WTC11 (cell line): ENCODE measurements around the gene AIFM1. TPM values are rescaled to one million over a fixed set of nuclear protein-coding genes. Genes with fewer than 3 reads are reported as not detected.

Experiments
- ATAC-seq: fragments of 200-7000 bp; cut with Tn5 transposase; 2 replicates; pipeline ENCODE4 v1.10.0; 2021; ENCODE audit warnings: mild to moderate bottlenecking, moderate library complexity
- CTCF ChIA-PET: fragments of 300-600 bp; sonication (Branson Sonifier 250); formaldehyde crosslinking; loops from one replicate; lab custom pipeline; 2021; ENCODE audit warnings: antibody characterized with exemption; lab: Charles Lee
- POLR2A ChIA-PET: fragments of 350-600 bp; sonication (Branson Sonifier 250); formaldehyde crosslinking; loops from one replicate; lab custom pipeline; 2021; ENCODE audit warnings: antibody characterized with exemption; lab: Charles Lee
- DNase-seq: peaks from one replicate; pipeline ENCODE4 v3.0.0; 2021; ENCODE audit warnings: low spot score
- H3K27ac Mint-ChIP-seq: 2 replicates; pipeline ENCODE4 v1.8.0; 2021; ENCODE audit warnings: mixed read lengths
- H3K27me3 Mint-ChIP-seq: 2 replicates; pipeline ENCODE4 v1.8.0; 2021; ENCODE audit warnings: low read depth, mild to moderate bottlenecking, moderate library complexity, mixed read lengths
- H3K36me3 Mint-ChIP-seq: 2 replicates; pipeline ENCODE4 v1.8.0; 2021; ENCODE audit warnings: mixed read lengths
- H3K4me1 Mint-ChIP-seq: 2 replicates; pipeline ENCODE4 v1.8.0; 2022; ENCODE audit warnings: mixed read lengths
- H3K4me3 Mint-ChIP-seq: 2 replicates; pipeline ENCODE4 v1.8.0; 2021; ENCODE audit warnings: mild to moderate bottlenecking, moderate library complexity, mixed read lengths
- H3K9me3 Mint-ChIP-seq: 2 replicates; pipeline ENCODE4 v1.8.0; 2021; ENCODE audit warnings: mixed read lengths
- AFF4 ChIP-seq: sonication (generic); formaldehyde crosslinking; IDR thresholded peaks from 2 replicates; pipeline ENCODE4 v1.8.1; 2023; ENCODE audit warnings: mild to moderate bottlenecking, missing genetic modification reagents, borderline replicate concordance
- ATF6 ChIP-seq: sonication (generic); formaldehyde crosslinking; IDR thresholded peaks from 2 replicates; pipeline ENCODE4 v1.8.1; 2023; ENCODE audit warnings: mild to moderate bottlenecking, missing genetic modification reagents
- CREM ChIP-seq: sonication (generic); formaldehyde crosslinking; IDR thresholded peaks from 2 replicates; pipeline ENCODE4 v1.8.1; 2022; ENCODE audit warnings: mild to moderate bottlenecking, missing genetic modification reagents, moderate library complexity
- ERG ChIP-seq: fragments of 250-450 bp; sonication (Bioruptor Pico); IDR thresholded peaks from 2 replicates; pipeline ENCODE4 v1.8.0; 2021; ENCODE audit warnings: mild to moderate bottlenecking
- ESRRA ChIP-seq: sonication (generic); formaldehyde crosslinking; IDR thresholded peaks from 2 replicates; pipeline ENCODE4 v1.8.1; 2022; ENCODE audit warnings: mild to moderate bottlenecking, missing genetic modification reagents, borderline replicate concordance
- ETV6 ChIP-seq: sonication (generic); formaldehyde crosslinking; IDR thresholded peaks from 2 replicates; pipeline ENCODE4 v1.8.1; 2022; ENCODE audit warnings: mild to moderate bottlenecking, missing genetic modification reagents
- FOXP1 ChIP-seq: sonication (generic); formaldehyde crosslinking; IDR thresholded peaks from 2 replicates; pipeline ENCODE4 v1.8.0; 2022; ENCODE audit warnings: missing genetic modification reagents, mild to moderate bottlenecking, moderate library complexity, borderline replicate concordance
- NR3C1 ChIP-seq: sonication (generic); formaldehyde crosslinking; conservative IDR thresholded peaks from 2 replicates; pipeline ENCODE4 v1.8.1; 2023; ENCODE audit warnings: low read depth, mild to moderate bottlenecking, missing genetic modification reagents
- PRRX2 ChIP-seq: fragments of 250-450 bp; sonication (Bioruptor Pico); IDR thresholded peaks from 2 replicates; pipeline ENCODE4 v1.8.0; 2021; ENCODE audit warnings: mild to moderate bottlenecking
- SMAD4 ChIP-seq: sonication (generic); formaldehyde crosslinking; IDR thresholded peaks from 2 replicates; pipeline ENCODE4 v1.8.0; 2022; ENCODE audit warnings: mild to moderate bottlenecking, missing genetic modification reagents
- TP53 ChIP-seq: sonication (generic); formaldehyde crosslinking; IDR thresholded peaks from 2 replicates; pipeline ENCODE4 v1.8.1; 2023; ENCODE audit warnings: mild to moderate bottlenecking, missing genetic modification reagents
- ZNF396 ChIP-seq: fragments of 250-450 bp; sonication (Bioruptor Pico); IDR thresholded peaks from 2 replicates; pipeline ENCODE4 v1.8.0; 2021; ENCODE audit warnings: mild to moderate bottlenecking, moderate library complexity, borderline replicate concordance
- ZNF671 ChIP-seq: fragments of 250-450 bp; sonication (Bioruptor Pico); IDR thresholded peaks from 2 replicates; pipeline ENCODE4 v1.8.0; 2021; ENCODE audit warnings: mild to moderate bottlenecking
- total RNA-seq: library from RNA; stranded (reverse); gene quantifications from 3 replicates; pipeline ENCODE4 v1.2.3, GENCODE V29; 2021
- TF ChIP-seq, protein P1 (sequence below): sonication (generic); formaldehyde crosslinking; IDR thresholded peaks from 2 replicates; pipeline ENCODE4 v1.8.0; 2022; ENCODE audit warnings: mild to moderate bottlenecking, missing genetic modification reagents
- TF ChIP-seq, protein P2 (sequence below): fragments of 250-450 bp; sonication (Bioruptor Pico); IDR thresholded peaks from 2 replicates; pipeline ENCODE4 v1.9.0; 2021; ENCODE audit warnings: mild to moderate bottlenecking

AIFM1 gene
- total RNA-seq, 1 experiment from 2014 or later, result 53.5 TPM

DNA sequence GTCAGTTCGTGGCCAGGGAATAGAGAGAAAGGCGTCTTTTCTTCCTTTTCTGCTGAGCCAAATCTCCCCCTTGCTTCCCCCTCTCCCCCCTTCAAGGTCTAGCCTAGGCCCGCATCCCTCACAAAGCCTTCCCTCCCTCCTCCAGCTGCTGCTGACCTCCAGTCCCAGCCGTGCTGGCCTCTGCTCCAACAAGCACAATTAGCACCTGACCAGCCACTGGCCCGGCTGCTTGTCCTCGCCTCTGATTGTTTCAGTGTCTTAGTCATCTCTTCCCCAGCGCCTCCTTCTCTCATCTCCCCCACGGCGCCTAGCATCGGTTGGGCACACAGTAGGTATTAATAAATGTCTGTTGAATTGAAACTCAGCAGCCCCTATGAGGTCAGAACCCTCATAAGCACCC is 59.6 kb downstream of the AIFM1 start (continued):
- TF ChIP-seq NR3C1 (CRISPR knock-in tag), result no peak

DNA sequence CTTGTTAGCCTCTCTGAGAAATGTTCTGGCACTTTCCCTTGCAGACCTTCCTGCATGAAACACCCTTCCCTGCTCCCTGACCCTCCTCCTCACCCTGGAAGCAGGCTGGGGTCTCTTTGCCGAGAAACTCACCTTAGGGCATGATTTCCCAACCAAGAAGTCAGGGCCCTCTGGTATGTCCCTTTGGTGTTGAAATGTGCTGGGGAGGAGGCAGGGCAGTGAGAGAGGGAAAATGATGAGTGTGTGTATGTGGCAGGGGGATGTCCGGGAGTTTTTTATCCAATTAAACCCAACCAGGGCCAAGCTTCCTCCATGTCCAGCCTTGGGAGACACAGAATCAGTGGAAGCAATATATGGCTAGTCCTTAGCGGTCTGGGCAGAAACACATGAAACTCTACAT is 60.4 kb downstream of the AIFM1 start:
- Mint-ChIP-seq H3K9me3 (no peaks in the 10 kb centered on the region), H3K27ac (no peak overlapping the region), H3K4me3 (no peak overlapping the region), H3K27me3 (peaks cover 28% of the 10 kb centered on the region), H3K4me1 (peaks cover 26% of the 10 kb centered on the region), H3K36me3 (no peaks in the 10 kb centered on the region)
- no peak for DNase-seq
- ChIA-PET CTCF (interaction anchor here (0.7 to 2.2 kb wide), 3 partner anchors 26 to 153 kb away, joined by 3 to 10 read pairs (median 6); no protein-coding TSS in a partner anchor), POLR2A (no interaction called here)
- TF ChIP-seq PRRX2 (CRISPR knock-in tag), result no peak
- TF ChIP-seq ZNF671, result no peak
- TF ChIP-seq FOXP1 (CRISPR knock-in tag), result no peak
- TF ChIP-seq ETV6 (CRISPR knock-in tag), result no peak
- TF ChIP-seq, protein P1, sequence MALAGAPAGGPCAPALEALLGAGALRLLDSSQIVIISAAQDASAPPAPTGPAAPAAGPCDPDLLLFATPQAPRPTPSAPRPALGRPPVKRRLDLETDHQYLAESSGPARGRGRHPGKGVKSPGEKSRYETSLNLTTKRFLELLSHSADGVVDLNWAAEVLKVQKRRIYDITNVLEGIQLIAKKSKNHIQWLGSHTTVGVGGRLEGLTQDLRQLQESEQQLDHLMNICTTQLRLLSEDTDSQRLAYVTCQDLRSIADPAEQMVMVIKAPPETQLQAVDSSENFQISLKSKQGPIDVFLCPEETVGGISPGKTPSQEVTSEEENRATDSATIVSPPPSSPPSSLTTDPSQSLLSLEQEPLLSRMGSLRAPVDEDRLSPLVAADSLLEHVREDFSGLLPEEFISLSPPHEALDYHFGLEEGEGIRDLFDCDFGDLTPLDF (CRISPR knock-in tag), result no peak
- no peak for TF ChIP-seq ATF6 (CRISPR knock-in tag)
- TF ChIP-seq ERG, result no peak
- TF ChIP-seq ESRRA (CRISPR knock-in tag), result no peak
- TF ChIP-seq SMAD4 (CRISPR knock-in tag), result no peak
- TF ChIP-seq CREM (CRISPR knock-in tag), result no peak
- TF ChIP-seq TP53 (CRISPR knock-in tag), result no peak
- TF ChIP-seq ZNF396, result no peak
- no peak for TF ChIP-seq AFF4 (CRISPR knock-in tag)
- TF ChIP-seq, protein P2, sequence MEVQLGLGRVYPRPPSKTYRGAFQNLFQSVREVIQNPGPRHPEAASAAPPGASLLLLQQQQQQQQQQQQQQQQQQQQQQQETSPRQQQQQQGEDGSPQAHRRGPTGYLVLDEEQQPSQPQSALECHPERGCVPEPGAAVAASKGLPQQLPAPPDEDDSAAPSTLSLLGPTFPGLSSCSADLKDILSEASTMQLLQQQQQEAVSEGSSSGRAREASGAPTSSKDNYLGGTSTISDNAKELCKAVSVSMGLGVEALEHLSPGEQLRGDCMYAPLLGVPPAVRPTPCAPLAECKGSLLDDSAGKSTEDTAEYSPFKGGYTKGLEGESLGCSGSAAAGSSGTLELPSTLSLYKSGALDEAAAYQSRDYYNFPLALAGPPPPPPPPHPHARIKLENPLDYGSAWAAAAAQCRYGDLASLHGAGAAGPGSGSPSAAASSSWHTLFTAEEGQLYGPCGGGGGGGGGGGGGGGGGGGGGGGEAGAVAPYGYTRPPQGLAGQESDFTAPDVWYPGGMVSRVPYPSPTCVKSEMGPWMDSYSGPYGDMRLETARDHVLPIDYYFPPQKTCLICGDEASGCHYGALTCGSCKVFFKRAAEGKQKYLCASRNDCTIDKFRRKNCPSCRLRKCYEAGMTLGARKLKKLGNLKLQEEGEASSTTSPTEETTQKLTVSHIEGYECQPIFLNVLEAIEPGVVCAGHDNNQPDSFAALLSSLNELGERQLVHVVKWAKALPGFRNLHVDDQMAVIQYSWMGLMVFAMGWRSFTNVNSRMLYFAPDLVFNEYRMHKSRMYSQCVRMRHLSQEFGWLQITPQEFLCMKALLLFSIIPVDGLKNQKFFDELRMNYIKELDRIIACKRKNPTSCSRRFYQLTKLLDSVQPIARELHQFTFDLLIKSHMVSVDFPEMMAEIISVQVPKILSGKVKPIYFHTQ, result no peak
- no peak for ATAC-seq
